HG03175 (cell line): Measurements from ENCODE around the gene CENPP.
A peak's percentile ranks its signal among the peaks of the same experiment; 100 is the strongest.
"Not testable (repeated sequence)": the region's sequence is repeated elsewhere in the genome, so short reads cannot be mapped to it uniquely, and the experiment has no call there.

ENCODE experiments used
- ATAC-seq: cut with Tn5 transposase; IDR thresholded peaks from one replicate; pipeline ENCODE4 v1.9.1; 2021; ENCODE audit warnings: mild to moderate bottlenecking, moderate library complexity; ENCODE audit not compliant: unreplicated experiment

CENPP gene

GRCh38 chr9:92529124-92529523 lies 203.4 kb downstream of the CENPP start:
- ATAC-seq, result no peak

- no peak for ATAC-seq
These were observed 205.1 kb downstream of the CENPP start for GRCh38 chr9:92530893-92531292.

- ATAC-seq, result no peak
These were observed 208.5 kb downstream of the CENPP start for GRCh38 chr9:92534204-92534603.

- peak; percentile 56 for ATAC-seq
These were observed 208.9 kb downstream of the CENPP start for GRCh38 chr9:92534674-92535073.

GRCh38 chr9:92535940-92536850 lies 210.4 kb downstream of the CENPP start, which contains the start of gene ECM2:
TSS of gene ECM2 (minus strand) at chr9:92535990. CDS start at chr9:92522866, 13,124 bp downstream.
- no peak for ATAC-seq

DNA sequence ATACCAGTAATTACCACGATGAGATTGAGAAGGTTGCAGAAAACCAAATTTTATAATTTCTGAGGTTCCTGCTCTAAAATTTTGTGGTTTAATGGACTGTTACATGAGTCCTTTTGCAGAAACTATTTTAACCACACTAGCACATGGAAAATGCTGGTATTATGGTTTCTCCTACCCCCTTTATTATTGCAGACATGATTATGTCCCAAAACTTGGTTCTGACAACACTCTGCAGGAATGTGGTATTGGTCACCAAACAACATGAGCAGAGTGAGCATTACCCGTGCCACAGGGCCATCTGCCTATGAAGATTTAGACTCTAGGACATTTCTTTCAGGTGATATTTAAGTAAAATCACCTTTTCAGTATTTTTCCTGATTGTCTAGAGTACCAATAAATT lies 212.8 kb downstream of the CENPP start:
- ATAC-seq, result no peak

DNA sequence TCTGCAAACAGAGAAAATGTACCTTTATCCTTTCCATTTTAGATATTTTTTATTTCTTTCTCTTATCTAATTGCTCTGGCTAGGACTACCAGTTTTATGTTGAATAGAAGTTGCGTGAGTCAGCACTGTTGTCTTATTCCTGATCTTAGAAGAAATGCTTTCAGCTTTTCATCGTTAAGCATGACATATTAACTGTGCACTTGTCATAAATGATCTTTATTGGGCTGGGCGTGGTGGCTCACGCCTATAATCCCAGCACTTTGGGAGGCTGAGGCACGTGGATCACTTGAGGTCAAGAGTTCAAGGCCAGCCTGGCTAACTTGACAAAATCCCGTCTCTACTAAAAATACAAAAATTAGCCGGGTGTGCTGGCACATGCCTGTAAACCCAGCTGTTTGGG lies 218.2 kb downstream of the CENPP start:
- ATAC-seq, result no peak

GRCh38 chr9:92545002-92545510 lies 219.3 kb downstream of the CENPP start:
- no peak for ATAC-seq

GRCh38 chr9:92547356-92547755 lies 221.6 kb downstream of the CENPP start:
- ATAC-seq, result no peak

GRCh38 chr9:92550765-92551164 lies 225.0 kb downstream of the CENPP start:
- ATAC-seq, result no peak

DNA sequence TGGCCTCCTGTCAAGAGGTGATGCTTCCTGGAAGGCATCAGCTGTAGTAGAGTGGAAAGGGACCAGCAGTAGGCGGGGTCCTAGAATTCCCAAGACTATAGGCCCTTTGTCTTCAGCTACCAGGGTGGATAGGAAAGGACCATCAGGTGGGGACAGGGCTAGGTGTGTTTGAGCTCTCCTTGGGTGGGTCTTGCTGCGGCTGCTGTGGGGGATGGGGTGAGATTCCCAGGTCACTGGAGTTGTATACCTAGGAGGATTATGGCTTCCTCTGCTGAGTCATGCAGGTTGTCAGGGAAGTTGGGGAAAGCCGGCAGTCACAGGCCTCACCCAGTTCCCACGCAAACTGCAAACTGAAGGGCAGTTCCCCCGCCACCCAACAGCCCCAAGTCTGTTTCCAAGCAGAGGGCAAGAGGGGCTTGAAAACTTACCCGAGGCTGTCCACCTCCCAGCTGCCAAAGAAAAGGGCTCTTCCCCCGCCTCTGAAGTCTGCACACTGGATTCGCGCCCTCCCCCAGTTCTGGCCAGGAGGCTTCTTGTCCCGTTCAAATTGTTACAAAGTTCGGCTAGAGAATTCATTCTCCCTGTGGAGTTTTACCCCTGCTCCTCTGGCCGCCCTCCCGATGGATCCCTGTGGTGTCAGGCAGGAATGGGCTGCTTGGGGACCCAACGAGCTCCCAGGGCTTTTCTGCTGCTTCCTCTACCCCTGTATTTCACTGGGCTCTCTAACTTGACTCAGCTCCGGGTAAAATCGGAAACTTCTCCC lies 233.0 kb downstream of the CENPP start:
- ATAC-seq, result no peak

DNA sequence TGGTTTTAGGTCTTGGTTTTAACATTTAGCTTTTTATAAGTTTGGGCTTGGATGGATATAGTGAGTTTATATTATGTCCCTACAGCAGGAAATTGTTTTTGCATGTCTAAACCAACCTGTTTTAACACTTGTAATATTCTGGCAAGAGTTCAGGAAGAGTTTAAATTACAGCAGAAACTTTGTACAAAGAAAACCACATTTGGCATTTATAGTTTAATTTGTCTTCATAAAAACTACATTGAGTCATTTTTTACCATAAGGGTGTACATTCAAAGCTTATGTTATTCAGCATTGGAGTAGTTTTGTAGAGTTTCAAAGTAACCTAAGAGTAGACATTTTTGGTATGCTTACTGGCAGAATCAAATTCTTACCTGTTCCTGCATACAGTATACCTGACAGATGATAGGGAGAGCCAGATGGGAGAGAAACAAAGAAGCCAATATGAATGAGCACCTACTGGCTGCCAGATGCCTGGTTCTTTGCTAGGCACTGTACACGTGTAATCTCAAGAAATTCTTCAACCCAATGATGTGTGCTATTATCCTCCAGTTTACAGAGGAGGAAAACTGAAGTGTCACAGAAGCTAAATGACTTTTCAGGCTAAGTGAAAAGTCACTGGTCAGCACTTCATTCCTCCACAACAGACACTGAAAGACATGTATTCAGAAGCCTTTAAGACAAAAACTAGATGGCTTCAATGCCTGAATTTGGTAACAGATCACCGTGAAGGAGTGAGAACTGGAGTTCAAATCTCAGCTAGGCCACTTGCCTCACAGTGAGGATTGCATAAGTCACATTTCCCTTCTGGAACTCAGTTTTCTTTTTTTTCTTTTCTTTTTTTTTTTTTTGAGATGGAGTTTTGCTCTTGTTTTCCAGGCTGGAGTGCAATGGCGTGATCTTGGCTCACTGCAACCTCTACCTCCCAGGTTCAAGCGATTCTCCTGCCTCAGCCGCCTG lies 235.9 kb downstream of the CENPP start:
- ATAC-seq, result no peak

- no peak for ATAC-seq
These were observed 236.8 kb downstream of the CENPP start for GRCh38 chr9:92562461-92562967.

GRCh38 chr9:92563116-92564100 lies 237.7 kb downstream of the CENPP start:
- ATAC-seq, result no peak

- no peak for ATAC-seq
These were observed 238.8 kb downstream of the CENPP start for GRCh38 chr9:92564504-92564903.

DNA sequence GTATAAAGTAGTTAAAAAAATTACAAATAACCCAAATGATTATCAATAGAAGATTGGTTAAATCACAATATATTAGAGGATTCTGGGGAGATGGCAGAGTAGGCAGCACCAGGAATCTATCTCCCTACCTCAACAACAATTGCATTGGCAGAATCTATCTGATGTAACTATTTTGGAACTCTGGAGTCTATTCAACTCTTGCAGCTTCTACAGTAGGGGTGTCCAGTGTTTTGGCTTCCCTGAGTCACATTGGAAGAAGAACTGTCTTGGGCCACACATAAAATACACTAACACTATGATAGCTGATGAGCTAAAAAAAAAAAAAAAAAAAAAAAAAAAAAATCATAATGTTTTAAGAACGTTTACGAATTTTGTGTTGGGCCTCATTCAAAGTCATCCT lies 239.2 kb downstream of the CENPP start:
- ATAC-seq, result no peak

GRCh38 chr9:92571871-92572270 lies 246.1 kb downstream of the CENPP start:
- not testable (repeated sequence) for ATAC-seq

DNA sequence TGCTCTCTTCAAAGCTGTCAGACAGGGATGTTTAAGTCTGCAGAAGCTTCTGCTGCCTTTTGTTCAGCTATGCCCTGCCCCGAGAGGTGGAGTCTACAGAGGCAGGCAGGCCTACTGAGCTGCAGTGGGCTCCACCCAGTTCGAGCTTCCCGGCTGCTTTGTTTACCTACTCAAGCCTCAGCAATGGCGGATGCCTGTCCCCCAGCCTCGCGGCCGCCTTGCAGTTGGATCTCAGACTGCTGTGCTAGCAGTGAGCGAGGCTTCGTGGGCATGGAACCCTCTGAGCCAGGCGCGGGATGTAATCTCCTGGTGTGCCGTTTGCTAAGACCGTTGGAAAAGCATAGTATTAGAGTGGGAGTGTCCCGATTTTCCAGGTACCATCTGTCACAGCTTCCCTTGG lies 247.9 kb downstream of the CENPP start:
- not testable (repeated sequence) for ATAC-seq

DNA sequence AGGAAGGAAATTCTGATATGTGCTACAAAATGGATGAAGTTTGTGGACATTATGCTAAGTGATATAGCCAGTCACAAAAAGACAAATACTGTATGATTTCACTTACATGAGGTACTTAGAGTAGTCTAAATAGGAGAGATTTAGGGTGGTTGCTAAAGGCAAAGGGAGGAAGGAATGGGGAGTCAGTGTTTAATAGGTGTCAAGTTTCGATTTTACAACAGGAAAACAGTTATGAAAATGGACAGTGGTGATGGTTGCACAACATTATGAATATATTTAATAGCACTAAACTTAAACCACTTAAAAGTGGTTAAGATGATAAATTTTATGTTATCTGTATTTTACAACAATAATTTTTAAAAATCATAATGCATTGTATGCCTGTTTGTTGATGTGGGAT lies 250.4 kb downstream of the CENPP start:
- no peak for ATAC-seq
